SK-N-SH treated with all-trans-retinoic acid at 6 μM for 48 hours (cell line): ENCODE data around the gene TMEM229B.

ENCODE experiments used
- ARNTL ChIP-seq: fragments of 450-650 bp; formaldehyde crosslinking; IDR thresholded peaks from 2 replicates; pipeline ENCODE4 v1.5.0; 2020; ENCODE audit warnings: low read depth, mild to moderate bottlenecking, moderate library complexity, borderline replicate concordance
- OSR1 ChIP-seq: fragments of 250-450 bp; sonication (Bioruptor Pico); IDR thresholded peaks from 2 replicates; pipeline ENCODE4 v1.8.0; 2022; ENCODE audit warnings: moderate library complexity, mild to moderate bottlenecking, inconsistent platforms
- PATZ1 ChIP-seq: fragments of 250-450 bp; sonication (Bioruptor Pico); IDR thresholded peaks from 2 replicates; pipeline ENCODE4 v1.8.0; 2020; ENCODE audit warnings: mild to moderate bottlenecking, moderate library complexity, borderline replicate concordance
- SNAI2 ChIP-seq: fragments of 250-450 bp; sonication (Bioruptor Pico); IDR thresholded peaks from 2 replicates; pipeline ENCODE4 v1.5.0; 2020; ENCODE audit warnings: mild to moderate bottlenecking, moderate library complexity
- TOX ChIP-seq: fragments of 250-450 bp; sonication (Bioruptor Pico); IDR thresholded peaks from 2 replicates; pipeline ENCODE4 v1.8.0; 2021; ENCODE audit warnings: mild to moderate bottlenecking, moderate library complexity, borderline replicate concordance
- ZC3H10 ChIP-seq: fragments of 250-450 bp; sonication (Bioruptor Pico); IDR thresholded peaks from 2 replicates; pipeline ENCODE4 v1.5.1; 2021; ENCODE audit warnings: mild to moderate bottlenecking, moderate library complexity
- ZFP3 ChIP-seq: fragments of 250-450 bp; sonication (Bioruptor Pico); IDR thresholded peaks from 2 replicates; pipeline ENCODE4 v1.5.0; 2020; ENCODE audit warnings: mild to moderate bottlenecking, moderate library complexity
- ZFP30 ChIP-seq: fragments of 450-650 bp; formaldehyde crosslinking; IDR thresholded peaks from 2 replicates; pipeline ENCODE4 v1.5.0; 2022; ENCODE audit warnings: mild to moderate bottlenecking, moderate library complexity
- ZNF565 ChIP-seq: fragments of 450-650 bp; formaldehyde crosslinking; conservative IDR thresholded peaks from 2 replicates; pipeline ENCODE4 v1.5.0; 2020; ENCODE audit warnings: low read depth, mild to moderate bottlenecking, moderate library complexity
- ZNF8 ChIP-seq: fragments of 450-650 bp; formaldehyde crosslinking; IDR thresholded peaks from 2 replicates; pipeline ENCODE4 v1.5.0; 2020; ENCODE audit warnings: mild to moderate bottlenecking, moderate library complexity

DNA sequence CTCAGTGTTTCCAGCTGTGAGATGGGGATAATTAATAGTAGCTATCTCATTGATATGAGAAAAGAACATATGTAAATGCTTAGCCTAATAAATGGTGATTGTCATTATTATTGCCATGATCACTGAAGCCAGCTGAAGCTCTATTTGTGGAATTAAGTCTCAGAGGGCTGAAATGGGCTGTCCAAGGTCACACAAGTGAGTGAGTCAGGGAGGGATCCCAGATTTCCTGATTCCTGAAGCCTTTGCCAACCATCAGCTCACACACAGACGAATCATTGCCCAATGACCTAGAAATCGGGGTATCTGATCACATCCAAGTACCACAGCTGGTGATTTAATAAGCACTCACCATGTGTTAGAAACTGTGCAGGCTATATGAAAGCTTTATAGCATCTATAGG is 21.6 kb upstream of the TMEM229B start:
- no peak for TF ChIP-seq ZFP3 (CRISPR knock-in tag)
- TF ChIP-seq ZNF8 (CRISPR knock-in tag): no peak
- TF ChIP-seq TOX: no peak
- TF ChIP-seq ZNF565 (CRISPR knock-in tag): no peak
- no peak for TF ChIP-seq PATZ1 (CRISPR knock-in tag)
- no peak for TF ChIP-seq ZFP30 (CRISPR knock-in tag)
- no peak for TF ChIP-seq ARNTL
- no peak for TF ChIP-seq OSR1 (CRISPR knock-in tag)
- no peak for TF ChIP-seq SNAI2
- TF ChIP-seq ZC3H10: no peak
